GM04503 (cell line): ENCODE measurements around the gene IFI16.
"Not testable (repeated sequence)": the region's sequence is repeated elsewhere in the genome, so short reads cannot be mapped to it uniquely, and the experiment has no call there.

Experiments used
- DNase-seq: peaks from one replicate; pipeline ENCODE4 v3.0.0-alpha.2; 2012; ENCODE audit warnings: low read depth

IFI16 gene

DNA sequence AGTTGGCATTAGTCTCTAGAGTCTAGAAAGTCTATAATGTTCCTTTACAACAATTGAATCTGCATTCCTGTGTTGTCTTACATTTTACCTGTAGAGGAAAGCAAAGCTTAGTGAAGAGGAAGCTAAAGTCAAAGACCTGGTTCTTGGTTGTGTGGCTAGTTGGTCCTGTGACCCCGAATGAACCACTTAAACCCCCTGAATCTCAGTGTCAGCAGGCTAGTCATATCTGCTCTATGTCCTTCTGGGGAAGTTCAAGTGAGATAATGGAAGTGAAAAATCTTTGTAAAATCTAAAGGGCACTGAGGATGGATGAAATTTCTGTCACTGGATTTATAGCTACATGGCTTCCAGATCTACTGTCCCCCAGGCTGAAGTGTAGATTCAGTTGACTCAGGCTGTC lies 90.9 kb downstream of the IFI16 start:
- no peak for DNase-seq

- DNase-seq = not testable (repeated sequence)
Measured at GRCh38 chr1:159103021-159103420, 93.3 kb downstream of the IFI16 start.
